HG03025 (cell line): Measurements from ENCODE around the gene POLD1.

Source experiments
- ATAC-seq: cut with Tn5 transposase; IDR thresholded peaks from one replicate; pipeline ENCODE4 v1.9.1; 2021; ENCODE audit warnings: mild to moderate bottlenecking, moderate library complexity; ENCODE audit not compliant: unreplicated experiment, low FRiP score

The POLD1 gene

DNA sequence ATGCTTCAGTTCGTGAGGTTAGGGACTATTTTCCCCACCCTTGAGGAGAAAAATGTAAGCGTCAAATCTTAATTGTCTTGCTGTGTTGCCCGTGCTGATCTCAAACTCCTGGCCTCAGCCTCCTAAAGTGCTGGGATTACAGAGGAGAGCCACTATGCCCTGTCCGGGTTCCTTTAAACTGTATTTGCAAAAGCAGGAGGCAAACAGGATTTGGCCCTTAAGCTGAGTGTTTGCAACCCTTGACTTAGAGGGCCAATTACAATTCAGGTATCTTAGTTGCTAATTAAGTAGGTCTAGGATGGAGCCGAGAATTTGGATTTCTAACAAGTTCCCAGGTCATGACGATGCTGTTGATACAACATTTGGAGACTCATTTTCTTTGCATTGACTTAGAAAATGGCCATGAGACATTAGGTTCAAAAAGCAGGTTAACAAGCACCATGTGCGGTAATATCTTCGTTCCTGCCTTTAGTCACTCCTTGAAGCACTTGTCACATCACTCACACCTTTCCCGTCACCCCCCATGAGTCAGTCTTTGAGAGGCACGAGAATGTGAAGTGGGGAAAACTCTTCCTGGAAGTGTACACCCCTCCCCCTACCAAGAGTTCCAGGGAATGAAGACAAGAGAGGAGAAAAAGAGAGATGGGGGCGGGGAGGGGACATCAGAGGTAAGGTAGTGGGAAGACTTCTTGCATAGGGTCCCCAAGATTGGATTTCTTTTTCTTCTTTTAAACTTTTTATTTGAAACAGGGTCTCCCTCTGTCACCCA lies 21.3 kb upstream of the POLD1 start:
- ATAC-seq: no peak

DNA sequence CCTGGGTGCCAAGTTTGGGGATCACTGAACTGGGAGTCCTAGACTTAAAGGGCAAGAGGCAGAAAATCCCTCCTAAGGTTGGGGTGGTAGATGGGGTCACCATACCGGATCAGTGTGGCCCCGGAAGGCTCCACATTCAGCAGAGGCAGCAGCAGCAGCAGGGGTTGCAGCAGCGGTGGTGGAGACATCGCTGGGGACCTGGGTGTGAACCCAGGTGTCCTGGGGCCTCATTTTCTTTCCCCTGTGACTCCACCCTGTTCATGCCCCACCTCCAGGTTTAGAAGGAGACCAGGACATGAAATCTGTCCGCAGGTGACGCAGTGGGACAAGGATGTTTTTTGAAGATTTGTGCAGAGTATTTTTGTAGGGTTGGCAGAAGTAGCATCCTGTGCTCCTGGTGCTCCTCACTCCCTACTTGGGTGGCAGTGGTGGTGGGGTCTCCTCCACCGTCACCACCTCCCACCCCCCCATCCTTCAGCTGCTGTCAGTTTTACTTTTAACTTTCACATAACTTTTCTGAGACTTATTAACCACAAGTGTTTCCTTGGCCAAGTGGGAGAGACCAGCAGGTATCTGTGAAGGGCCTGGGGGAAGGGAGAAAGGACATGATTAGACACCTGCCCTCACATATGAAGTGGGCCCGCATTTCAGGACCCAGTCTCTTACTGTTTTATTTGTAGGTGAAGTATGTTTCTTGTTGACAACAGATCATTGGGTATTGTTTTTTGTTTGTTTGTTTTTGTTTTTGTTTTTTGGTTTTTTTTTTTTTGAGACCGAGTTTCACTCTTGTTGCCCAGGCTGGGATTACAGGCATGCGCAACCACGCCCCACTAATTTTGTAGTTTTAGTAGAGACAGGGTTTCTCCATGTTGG lies 18.5 kb upstream of the POLD1 start, which contains the start of gene NAPSA:
NAPSA (minus strand) TSS at position 206 of the 873 bp plus-strand sequence; CDS start at position 188, 18 bp downstream.
- ATAC-seq: no peak

DNA sequence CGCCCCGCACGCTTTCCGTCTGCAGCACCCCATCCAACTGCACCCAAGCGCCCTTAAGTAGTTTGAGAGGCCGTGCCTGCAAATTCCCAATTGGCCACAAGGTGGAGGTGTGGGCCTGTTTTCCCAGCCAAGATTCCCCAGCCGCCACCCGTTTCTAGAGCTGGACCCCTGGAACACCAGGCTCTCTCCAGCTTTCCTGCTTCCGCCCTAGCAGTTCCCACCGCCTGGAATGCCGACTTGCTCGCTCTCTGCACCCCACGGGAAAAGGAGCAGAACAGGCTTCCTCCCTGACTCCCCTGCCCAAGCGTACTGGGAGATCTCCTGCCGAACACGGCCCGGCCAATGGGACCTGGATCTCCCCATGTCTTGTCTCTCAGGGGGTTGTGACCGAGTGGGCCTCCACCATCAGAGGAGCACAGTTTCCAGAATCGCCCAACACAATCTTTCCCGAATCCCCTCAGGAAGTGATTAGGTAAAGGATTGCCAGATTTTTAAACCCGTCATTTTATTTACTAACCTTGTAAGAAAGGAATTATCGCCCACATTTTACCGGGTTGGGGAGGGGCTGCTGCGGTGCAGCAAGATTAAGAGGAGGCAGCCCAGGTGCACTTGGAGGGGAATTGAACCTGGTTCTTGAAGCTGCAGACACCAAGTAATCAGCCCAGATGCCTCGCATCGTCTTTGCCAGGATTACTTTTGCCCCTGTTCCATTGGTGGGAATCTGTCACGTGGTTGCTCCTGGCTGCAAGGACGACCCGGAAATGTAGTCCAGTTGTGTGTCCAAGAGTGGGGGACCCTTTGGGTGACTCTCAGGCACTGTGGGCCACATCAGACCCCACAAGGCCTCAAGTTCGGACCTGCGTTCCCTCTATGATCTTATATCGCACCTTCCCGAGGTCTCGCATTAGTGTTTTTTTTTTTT lies 15.2 kb upstream of the POLD1 start:
- no peak for ATAC-seq

DNA sequence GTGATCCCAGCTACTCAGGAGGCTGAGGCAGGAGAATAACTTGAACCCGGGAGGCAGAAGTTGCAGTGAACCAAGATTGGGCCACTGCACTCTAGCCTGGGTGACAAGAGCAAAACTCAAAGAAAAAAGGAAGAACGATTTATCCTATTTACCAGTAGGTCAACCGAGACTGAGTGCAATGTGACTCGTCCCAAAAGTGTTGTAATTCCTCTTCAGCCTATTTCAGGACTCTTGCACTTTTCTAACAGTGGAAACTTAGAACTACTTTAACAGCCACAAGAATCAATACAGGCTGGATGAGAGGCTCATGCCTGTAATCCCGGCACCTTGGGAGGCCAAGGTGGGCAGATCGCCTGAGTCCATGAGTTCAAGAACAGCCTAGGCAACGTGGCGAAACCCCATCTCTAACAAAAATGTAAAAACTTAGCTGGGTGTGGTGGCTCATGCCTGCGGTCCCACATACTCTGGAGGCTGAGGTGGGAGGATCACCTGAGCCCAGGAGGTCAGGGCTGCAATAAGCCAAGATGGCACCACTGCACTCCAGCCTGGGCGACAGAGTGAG lies 12.2 kb upstream of the POLD1 start:
- ATAC-seq: no peak

DNA sequence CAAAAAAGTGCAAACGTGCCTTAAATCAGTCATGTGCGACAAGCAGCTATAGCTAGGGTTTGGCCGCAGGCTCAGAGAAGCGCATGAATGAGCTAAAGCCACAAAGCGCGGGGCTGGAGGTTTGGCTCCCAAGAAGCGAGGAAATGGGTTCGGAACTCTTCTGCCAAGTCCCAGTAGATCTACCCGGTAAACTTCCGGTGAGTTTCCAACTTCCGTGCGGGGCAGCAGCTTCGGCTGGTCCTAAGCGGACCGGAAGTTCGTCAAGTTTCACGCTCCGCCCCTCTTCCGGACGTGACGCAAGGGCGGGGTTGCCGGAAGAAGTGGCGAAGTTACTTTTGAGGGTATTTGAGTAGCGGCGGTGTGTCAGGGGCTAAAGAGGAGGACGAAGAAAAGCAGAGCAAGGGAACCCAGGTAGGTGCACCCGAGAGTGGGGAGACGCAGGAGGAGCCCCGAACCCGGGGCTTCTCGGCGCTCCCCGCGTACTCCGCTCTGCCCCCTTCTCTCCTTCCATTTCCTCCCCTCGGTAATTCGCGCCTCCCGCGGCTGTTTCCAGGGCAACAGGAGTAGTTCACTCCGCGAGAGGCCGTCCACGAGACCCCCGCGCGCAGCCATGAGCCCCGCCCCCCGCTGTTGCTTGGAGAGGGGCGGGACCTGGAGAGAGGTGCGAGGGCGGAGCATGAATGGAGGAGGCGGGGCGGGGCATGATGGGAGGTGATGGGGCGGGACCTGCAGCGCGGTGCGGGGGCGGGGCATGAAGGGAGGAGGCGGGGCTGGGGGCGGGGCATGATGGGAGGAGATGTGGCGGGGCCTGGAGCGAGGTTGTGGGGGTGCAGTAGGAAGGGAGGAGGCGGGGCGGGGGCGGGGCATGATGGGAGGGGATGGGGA lies 7.7 kb upstream of the POLD1 start, which contains the start of gene NR1H2:
NR1H2 (plus strand) TSS at position 292 of the 885 bp plus-strand sequence. CDS start 1,149 bp downstream, outside the sequence.
- ATAC-seq: peak; percentile 78

DNA sequence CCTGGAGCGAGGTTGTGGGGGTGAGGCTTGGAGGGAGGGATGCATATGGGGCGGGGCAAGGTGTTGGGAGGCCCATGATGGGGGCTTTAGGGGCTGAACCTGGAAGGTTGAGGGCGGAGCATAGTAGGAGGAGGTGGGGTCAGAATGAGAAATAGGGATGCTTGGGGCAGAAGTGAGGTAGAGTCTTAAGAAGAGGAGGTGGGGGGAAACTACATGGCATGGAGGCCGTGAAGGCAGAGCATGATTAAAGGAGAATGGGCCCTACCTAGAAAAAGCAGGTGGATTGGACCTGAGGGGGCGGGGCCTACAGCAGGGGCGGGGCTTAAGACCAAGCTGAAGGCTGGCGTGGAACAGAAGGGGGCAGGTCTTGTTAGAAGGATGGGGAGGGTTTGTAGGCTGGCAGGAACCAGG lies 7.1 kb upstream of the POLD1 start:
- no peak for ATAC-seq

DNA sequence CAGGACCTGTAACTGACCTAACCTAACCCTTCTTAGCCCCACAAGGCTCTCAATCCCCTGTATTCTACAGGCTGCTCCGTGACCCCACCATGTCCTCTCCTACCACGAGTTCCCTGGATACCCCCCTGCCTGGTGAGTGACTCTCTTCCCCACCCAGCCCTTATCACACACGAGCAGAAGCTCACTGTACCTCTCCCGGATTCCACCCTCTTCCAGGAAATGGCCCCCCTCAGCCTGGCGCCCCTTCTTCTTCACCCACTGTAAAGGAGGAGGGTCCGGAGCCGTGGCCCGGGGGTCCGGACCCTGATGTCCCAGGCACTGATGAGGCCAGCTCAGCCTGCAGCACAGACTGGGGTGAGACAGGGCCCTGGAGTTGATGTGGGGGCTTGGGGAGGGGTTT lies 6.6 kb upstream of the POLD1 start:
- no peak for ATAC-seq

DNA sequence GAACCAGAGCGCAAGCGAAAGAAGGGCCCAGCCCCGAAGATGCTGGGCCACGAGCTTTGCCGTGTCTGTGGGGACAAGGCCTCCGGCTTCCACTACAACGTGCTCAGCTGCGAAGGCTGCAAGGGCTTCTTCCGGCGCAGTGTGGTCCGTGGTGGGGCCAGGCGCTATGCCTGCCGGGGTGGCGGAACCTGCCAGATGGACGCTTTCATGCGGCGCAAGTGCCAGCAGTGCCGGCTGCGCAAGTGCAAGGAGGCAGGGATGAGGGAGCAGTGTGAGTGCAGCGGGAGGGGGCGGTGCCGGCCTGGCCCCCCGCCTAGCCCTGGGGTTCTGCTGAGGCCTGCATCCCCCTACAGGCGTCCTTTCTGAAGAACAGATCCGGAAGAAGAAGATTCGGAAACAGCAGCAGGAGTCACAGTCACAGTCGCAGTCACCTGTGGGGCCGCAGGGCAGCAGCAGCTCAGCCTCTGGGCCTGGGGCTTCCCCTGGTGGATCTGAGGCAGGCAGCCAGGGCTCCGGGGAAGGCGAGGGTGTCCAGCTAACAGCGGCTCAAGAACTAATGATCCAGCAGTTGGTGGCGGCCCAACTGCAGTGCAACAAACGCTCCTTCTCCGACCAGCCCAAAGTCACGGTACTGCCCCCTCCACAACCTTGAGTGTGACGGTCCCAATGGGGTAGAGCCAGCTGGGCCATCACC lies 5.8 kb upstream of the POLD1 start:
- no peak for ATAC-seq

DNA sequence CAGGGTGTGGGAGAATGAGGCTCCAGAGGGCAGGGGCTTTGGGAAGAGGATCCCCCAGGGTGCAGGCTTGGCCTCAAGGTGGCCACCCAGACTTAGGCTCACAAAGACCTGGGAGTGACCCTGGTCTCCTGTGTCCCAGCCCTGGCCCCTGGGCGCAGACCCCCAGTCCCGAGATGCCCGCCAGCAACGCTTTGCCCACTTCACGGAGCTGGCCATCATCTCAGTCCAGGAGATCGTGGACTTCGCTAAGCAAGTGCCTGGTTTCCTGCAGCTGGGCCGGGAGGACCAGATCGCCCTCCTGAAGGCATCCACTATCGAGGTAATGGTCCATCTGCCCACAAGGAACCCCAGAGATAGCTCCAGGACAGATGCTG lies 5.3 kb upstream of the POLD1 start:
- no peak for ATAC-seq

DNA sequence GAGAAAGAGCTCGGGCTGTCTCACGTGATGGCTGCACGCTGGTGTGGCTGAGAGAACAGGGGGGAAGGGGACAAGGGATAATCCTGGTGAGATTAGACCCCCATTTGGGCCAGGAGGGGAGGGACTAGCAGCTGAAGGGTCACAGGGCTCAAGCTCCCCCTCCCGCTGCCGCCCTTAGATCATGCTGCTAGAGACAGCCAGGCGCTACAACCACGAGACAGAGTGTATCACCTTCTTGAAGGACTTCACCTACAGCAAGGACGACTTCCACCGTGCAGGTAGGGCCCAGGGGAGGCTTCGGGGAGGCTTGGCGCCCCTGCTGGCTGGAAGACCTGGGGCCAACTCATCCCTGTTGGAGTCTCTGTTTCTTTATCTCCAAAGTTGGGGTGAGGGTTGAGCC lies 4.5 kb upstream of the POLD1 start:
- ATAC-seq: no peak

DNA sequence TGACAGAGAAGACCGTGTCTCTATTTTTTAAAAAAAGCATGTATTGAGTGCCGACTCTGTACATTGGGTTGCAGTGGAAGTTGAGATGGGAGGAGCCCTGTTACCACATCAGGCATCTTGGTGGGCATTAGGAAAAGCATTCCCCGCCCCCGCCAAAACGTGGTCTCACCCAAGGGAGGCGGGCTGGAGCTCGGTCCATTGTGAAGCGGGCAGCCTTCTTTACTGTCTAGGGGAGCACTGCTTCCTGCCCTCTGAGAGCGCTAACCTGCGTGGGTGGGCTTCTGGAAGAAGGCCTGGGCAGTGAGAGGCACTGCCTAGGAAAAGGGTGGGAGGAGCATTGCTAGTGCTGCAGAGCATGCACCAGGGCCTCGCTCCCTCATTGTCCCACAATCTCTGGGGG lies 4.0 kb upstream of the POLD1 start:
- no peak for ATAC-seq

DNA sequence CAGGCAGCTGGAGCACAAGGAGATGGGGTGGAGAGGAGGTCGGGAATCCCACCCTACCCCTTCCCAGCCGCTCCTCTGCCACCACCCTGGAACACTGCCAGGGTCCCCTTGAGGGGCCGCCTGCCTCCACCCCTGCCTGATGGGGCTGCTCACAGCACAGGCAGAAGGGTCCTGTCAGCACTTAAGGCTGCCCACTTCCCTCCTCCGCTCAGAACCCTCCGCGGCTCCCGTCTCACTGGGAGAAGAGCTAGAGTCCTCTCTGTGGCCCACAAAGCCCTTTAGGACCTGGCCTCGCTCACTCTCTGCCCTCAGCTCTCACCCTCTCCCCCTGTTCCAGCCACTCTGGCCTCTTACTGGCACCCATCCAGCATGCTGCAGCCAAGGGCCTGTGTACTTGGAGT lies 3.4 kb upstream of the POLD1 start:
- ATAC-seq: no peak

DNA sequence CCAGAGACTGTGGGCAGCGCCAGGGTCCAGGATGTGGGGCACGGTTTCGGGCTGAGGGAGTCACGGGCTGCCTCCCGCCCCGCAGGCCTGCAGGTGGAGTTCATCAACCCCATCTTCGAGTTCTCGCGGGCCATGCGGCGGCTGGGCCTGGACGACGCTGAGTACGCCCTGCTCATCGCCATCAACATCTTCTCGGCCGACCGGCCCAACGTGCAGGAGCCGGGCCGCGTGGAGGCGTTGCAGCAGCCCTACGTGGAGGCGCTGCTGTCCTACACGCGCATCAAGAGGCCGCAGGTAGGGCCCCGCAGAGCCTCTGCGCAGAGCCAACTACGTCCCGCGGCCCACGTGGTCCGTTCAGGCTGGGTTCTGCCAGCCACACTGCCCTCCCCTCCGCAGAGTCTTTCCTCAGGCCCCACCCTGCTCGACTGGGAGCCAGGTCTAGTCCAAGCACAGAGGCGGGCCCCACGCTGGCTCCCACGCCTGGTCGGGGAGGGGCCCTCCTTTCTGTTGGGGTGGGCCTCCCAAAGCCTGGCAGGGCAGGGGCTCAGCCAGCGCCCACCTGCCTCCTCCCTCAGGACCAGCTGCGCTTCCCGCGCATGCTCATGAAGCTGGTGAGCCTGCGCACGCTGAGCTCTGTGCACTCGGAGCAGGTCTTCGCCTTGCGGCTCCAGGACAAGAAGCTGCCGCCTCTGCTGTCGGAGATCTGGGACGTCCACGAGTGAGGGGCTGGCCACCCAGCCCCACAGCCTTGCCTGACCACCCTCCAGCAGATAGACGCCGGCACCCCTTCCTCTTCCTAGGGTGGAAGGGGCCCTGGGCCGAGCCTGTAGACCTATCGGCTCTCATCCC lies 2.0 kb upstream of the POLD1 start:
- no peak for ATAC-seq

DNA sequence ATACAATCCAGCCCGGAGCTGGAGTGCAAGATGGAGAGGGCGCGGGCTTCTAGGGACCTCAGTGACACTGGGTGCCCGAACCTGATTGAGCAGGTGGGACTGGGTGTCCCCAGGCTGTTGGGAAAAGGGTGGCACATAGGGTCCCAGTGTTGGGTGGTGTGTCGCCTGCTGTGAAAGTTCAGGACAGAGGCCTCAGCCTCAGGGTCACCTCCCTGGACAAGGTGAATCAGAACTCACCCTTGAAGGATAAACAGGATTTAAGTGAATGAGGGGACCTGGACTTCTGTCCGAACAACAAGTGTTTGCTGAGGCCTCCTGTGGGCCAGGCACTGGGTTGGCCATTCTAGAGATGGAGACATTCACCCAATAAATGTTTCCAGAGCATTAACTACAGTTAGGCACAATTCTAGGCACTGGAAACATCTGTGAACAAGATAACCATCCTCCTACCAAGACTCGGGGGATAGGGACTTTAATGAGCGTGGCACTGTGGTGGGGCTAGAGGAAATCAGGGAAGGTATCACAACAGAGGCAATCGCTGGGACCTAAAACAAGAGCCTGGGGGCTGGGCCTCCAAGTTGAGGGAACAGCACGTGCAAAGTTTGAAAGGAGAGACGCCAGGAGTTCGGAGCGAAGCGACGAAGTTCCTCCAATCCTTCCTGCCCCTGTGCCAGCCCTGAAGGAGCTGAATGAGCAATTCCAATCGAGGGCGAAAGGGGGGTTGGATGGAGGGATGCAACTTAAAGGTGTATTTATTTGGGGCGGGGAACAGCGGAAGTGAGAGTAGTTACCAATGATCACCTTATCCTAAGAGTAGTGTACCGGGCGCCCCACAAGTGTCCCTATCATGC lies 921 bp upstream of the POLD1 start:
- no peak for ATAC-seq

DNA sequence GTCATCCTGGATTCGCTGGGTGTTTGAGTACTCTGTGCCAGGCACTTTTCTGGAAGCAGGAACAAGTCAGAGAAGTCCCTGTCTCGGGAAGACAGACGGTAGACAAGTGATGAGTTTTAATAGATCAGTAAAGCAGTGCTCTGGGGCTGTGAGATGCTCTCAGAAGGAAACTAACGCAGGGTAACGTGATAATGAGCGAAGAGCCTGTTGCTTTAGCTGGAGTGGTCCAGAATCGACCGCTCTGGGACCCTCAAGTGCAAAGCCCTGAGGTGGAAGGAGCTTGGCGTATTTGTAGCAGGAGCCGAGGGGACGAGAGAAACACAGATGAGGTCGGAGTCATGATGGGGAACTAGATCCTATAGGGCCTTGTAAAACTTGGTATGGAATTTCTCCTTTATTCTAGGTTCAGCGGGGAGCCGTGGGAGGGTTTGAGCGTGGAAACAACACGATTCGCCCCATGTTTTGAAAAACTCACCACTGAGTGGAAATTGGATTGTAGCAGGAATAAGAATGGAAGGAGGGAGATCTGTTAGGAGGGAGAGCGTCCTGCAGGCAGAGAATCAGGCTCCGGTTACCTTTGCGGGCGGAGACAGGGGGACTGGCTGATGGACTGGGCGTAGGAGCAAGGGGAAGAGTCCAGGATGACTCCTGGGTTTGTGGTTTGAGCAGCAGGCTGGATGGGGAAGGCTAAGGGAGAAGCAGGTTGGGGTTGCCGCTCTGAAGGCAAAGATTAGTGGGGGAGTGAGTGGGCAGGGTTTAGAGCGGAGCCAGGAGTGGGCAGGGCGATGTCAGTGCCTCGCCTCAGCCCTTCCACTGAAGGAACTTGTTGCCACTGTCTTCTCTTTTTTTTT lies 763 bp downstream of the POLD1 start:
- no peak for ATAC-seq
